Mesendoderm (in vitro differentiated cells): ENCODE measurements around the gene GMPPA.

Experiments used
- DNase-seq: peaks from one replicate; pipeline ENCODE4 v3.0.0; 2013
- H2AK5ac ChIP-seq: 2 replicates; pipeline ENCODE4 v1.6.1; 2013; ENCODE audit warnings: low read length, inconsistent platforms
- H2BK120ac ChIP-seq: 2 replicates; pipeline ENCODE4 v1.6.1; 2013; ENCODE audit warnings: low read depth, mild to moderate bottlenecking, low read length, moderate library complexity, mixed read lengths
- H2BK15ac ChIP-seq: replicated peaks from 2 replicates; pipeline ENCODE4 v1.6.1; 2013; ENCODE audit warnings: low read depth, mild to moderate bottlenecking, moderate library complexity
- H2BK5ac ChIP-seq: 2 replicates; pipeline ENCODE4 v1.6.1; 2013; ENCODE audit warnings: low read length, inconsistent platforms
- H3K18ac ChIP-seq: 2 replicates; pipeline ENCODE4 v1.6.1; 2013; ENCODE audit warnings: mild to moderate bottlenecking, low read length, mixed read lengths
- H3K23ac ChIP-seq: one replicate; pipeline ENCODE4 v1.6.1; 2013; ENCODE audit warnings: low read length
- H3K27ac ChIP-seq: 2 replicates; pipeline ENCODE4 v1.5.1; 2013; ENCODE audit warnings: low read depth, mild to moderate bottlenecking, inconsistent platforms, low read length, moderate library complexity
- H3K27me3 ChIP-seq: 2 replicates; pipeline ENCODE4 v1.6.1; 2013; ENCODE audit warnings: low read length, control low read depth, mild to moderate bottlenecking, inconsistent platforms; ENCODE audit not compliant: insufficient read depth, poor library complexity
- H3K36me3 ChIP-seq: 2 replicates; pipeline ENCODE4 v1.6.1; 2013; ENCODE audit warnings: low read length, inconsistent platforms; ENCODE audit not compliant: control insufficient read depth, insufficient read depth
- H3K4ac ChIP-seq: one replicate; pipeline ENCODE4 v1.6.1; 2013; ENCODE audit warnings: low read depth, mild to moderate bottlenecking, low read length, moderate library complexity
- H3K4me1 ChIP-seq: 2 replicates; pipeline ENCODE4 v1.6.1; 2013; ENCODE audit warnings: low read depth, low read length, inconsistent platforms; ENCODE audit not compliant: control insufficient read depth
- H3K4me2 ChIP-seq: 2 replicates; pipeline ENCODE4 v1.6.1; 2013; ENCODE audit warnings: low read length
- H3K4me3 ChIP-seq: 2 replicates; pipeline ENCODE4 v1.5.1; 2013; ENCODE audit warnings: mild to moderate bottlenecking, low read length
- H3K56ac ChIP-seq: one replicate; pipeline ENCODE4 v1.6.1; 2013; ENCODE audit warnings: low read length
- H3K79me1 ChIP-seq: 2 replicates; pipeline ENCODE4 v1.6.1; 2013; ENCODE audit warnings: low read length, inconsistent platforms
- H3K79me2 ChIP-seq: 2 replicates; pipeline ENCODE4 v1.6.1; 2013; ENCODE audit warnings: mild to moderate bottlenecking, low read length; ENCODE audit not compliant: control insufficient read depth, insufficient read depth
- H3K9ac ChIP-seq: 2 replicates; pipeline ENCODE4 v1.6.1; 2013; ENCODE audit warnings: low read length, inconsistent platforms
- H4K5ac ChIP-seq: one replicate; pipeline ENCODE4 v1.6.1; 2013; ENCODE audit warnings: low read length
- H4K8ac ChIP-seq: one replicate; pipeline ENCODE4 v1.6.1; 2013; ENCODE audit warnings: low read depth, mild to moderate bottlenecking, control low read depth, low read length, moderate library complexity
- WGBS: extraction: QIAGEN DNeasy Blood & Tissue Kit; methylation state at CpG from one replicate; pipeline ENCODE4 v1.1.7; 2013; ENCODE audit warnings: low lambda C conversion rate, missing lambda C conversion rate; ENCODE audit not compliant: insufficient coverage; ENCODE audit errors: extremely low coverage; 5-methylcytosine and 5-hydroxymethylcytosine counted together

GMPPA gene

GRCh38 chr2:219455581-219455980 is 43.1 kb upstream of the GMPPA start:
- H3K79me2 ChIP-seq: no peaks in the 10 kb centered on the region
- no peak overlapping the region for H2AK5ac ChIP-seq
- H3K79me1 ChIP-seq: no peaks in the 10 kb centered on the region
- H3K4ac ChIP-seq: no peak overlapping the region
- DNase-seq: no peak
- H3K9ac ChIP-seq: no peak overlapping the region
- H2BK15ac ChIP-seq: no peak overlapping the region
- no peak overlapping the region for H3K56ac ChIP-seq
- no peak overlapping the region for H3K4me2 ChIP-seq
- H4K8ac ChIP-seq: no peak overlapping the region
- no peak overlapping the region for H3K4me3 ChIP-seq
- no peak overlapping the region for H2BK5ac ChIP-seq
- H2BK120ac ChIP-seq: no peak overlapping the region
- H4K5ac ChIP-seq: no peak overlapping the region
- H3K23ac ChIP-seq: no peak overlapping the region
- peaks cover 16% of the 10 kb centered on the region for H3K4me1 ChIP-seq
- H3K36me3 ChIP-seq: no peaks in the 10 kb centered on the region
- H3K27ac ChIP-seq: no peak overlapping the region
- H3K27me3 ChIP-seq: no peaks in the 10 kb centered on the region
- no CpG with 5 or more reads among the region's 6 CpGs for WGBS
- no peak overlapping the region for H3K18ac ChIP-seq

GRCh38 chr2:219457784-219458369 is 40.8 kb upstream of the GMPPA start:
- Histone ChIP-seq H3K27ac (no peak overlapping the region), H3K4me2 (no peak overlapping the region), H2AK5ac (no peak overlapping the region), H3K79me1 (no peaks in the 10 kb centered on the region), H3K4me1 (peaks cover 24% of the 10 kb centered on the region), H3K56ac (no peak overlapping the region), H3K18ac (no peak overlapping the region), H3K4me3 (no peak overlapping the region), H3K4ac (no peak overlapping the region), H3K27me3 (no peaks in the 10 kb centered on the region), H4K5ac (no peak overlapping the region), H2BK15ac (no peak overlapping the region), H3K9ac (no peak overlapping the region), H2BK120ac (no peak overlapping the region), H3K23ac (no peak overlapping the region), H3K36me3 (no peaks in the 10 kb centered on the region), H4K8ac (no peak overlapping the region), H2BK5ac (no peak overlapping the region), H3K79me2 (no peaks in the 10 kb centered on the region)
- WGBS: no CpG with 5 or more reads among the region's 5 CpGs
- DNase-seq: peak; percentile 56

GRCh38 chr2:219458996-219459395 is 39.7 kb upstream of the GMPPA start:
- WGBS: no CpG with 5 or more reads among the region's 8 CpGs
- Histone ChIP-seq H3K79me1 (no peaks in the 10 kb centered on the region), H3K4me1 (peaks cover 17% of the 10 kb centered on the region), H2AK5ac (no peak overlapping the region), H3K56ac (no peak overlapping the region), H4K5ac (no peak overlapping the region), H3K9ac (no peak overlapping the region), H3K4ac (no peak overlapping the region), H3K4me2 (no peak overlapping the region), H3K4me3 (no peak overlapping the region), H2BK5ac (no peak overlapping the region), H3K27ac (no peak overlapping the region), H2BK15ac (no peak overlapping the region), H2BK120ac (no peak overlapping the region), H3K36me3 (no peaks in the 10 kb centered on the region), H4K8ac (no peak overlapping the region), H3K18ac (no peak overlapping the region), H3K79me2 (no peaks in the 10 kb centered on the region), H3K23ac (no peak overlapping the region), H3K27me3 (no peaks in the 10 kb centered on the region)
- DNase-seq: no peak

DNA sequence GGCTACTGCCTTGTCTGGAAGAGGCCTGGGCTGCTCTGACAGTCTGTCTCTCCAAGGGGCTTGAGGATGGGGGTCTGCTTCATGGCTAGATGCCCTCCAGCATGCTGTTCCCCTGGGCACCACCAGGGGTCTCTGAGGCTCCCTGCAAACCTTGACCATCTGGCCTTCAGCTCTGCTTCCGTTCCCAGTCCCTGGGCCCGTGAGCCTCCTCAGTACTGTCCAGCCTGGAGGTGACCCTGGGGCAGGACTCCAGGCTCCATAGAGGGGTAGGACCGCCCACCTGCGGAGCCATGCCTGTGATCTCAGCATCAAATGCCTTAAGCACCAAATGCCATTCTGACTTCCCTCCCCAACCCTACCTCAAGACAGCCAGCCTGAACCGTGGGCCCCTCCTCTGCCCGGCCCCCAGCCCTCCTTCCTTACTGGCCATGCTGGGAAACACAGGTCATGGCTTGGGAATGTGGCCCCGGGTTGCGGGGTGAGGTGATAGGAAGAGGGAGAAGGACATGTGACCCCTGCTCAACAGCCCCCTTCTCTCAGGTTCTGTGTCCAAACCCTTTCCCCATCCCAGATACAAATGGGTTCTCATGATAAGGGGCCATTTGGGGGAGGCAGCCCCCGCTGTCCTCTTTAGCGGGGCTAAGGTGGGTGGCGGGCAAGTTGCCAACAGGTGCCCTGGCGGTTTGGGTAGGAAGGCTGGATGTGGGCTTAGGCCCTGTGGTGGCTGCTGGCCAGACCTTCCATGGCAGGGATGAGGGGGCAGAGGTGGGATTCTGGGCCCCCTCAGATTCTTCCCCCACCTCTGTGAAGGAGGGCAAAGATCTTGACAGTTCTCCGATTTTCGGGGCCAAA is 39.0 kb upstream of the GMPPA start:
- Histone ChIP-seq H3K4me2 (no peak overlapping the region), H3K18ac (no peak overlapping the region), H2BK120ac (no peak overlapping the region), H2BK15ac (no peak overlapping the region), H3K4ac (no peak overlapping the region), H3K27ac (no peak overlapping the region), H2BK5ac (no peak overlapping the region), H3K27me3 (no peaks in the 10 kb centered on the region), H3K79me2 (no peaks in the 10 kb centered on the region), H3K23ac (no peak overlapping the region), H2AK5ac (no peak overlapping the region), H4K5ac (no peak overlapping the region), H4K8ac (no peak overlapping the region), H3K4me1 (peaks cover 17% of the 10 kb centered on the region), H3K4me3 (no peak overlapping the region), H3K56ac (peak overlapping the region; percentile 83), H3K79me1 (no peaks in the 10 kb centered on the region), H3K9ac (peak overlapping the region; percentile 46), H3K36me3 (no peaks in the 10 kb centered on the region)
- WGBS: no CpG with 5 or more reads among the region's 14 CpGs
- peak; percentile 89 for DNase-seq

DNA sequence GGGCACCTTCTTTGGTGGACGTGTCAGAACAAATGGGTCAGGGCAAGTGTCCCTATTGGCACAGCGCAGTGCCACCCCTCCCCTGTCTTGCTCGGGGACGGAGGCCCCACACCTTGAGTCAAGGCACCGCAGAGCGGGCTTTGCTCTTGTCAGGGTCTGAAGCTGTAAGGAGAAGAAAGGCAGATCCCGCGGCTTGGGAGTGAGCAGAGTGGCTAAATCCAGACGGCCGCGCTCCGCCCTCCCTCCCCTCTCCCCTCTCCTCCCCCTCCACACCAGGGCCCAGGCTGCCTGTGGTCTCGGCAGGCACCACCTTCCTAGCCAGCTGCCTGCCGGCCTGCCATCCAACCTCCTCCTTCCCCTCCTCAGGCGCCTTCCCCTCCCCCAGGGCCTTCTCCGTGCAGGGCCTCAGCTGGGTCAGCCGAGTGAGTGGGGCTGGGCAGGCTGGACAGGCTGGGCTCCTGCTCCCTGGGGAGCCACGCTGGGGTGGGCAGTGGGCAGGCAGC is 38.2 kb upstream of the GMPPA start:
- no peak overlapping the region for H3K4me3 ChIP-seq

More for the DNA sequence above, 38.2 kb upstream of the GMPPA start:
- Histone ChIP-seq H4K8ac (no peak overlapping the region), H2BK5ac (peak overlapping the region; percentile 73), H3K4ac (no peak overlapping the region), H3K18ac (peak overlapping the region; percentile 31), H3K36me3 (no peaks in the 10 kb centered on the region), H3K56ac (peak overlapping the region; percentile 83), H2AK5ac (no peak overlapping the region), H2BK120ac (no peak overlapping the region), H3K4me1 (peaks cover 17% of the 10 kb centered on the region), H3K4me2 (peak overlapping the region; percentile 29), H2BK15ac (no peak overlapping the region), H3K23ac (no peak overlapping the region), H3K79me2 (no peaks in the 10 kb centered on the region), H4K5ac (no peak overlapping the region), H3K27ac (peak overlapping the region; percentile 45), H3K9ac (peak overlapping the region; percentile 46), H3K27me3 (no peaks in the 10 kb centered on the region), H3K79me1 (no peaks in the 10 kb centered on the region)
- WGBS: no CpG with 5 or more reads among the region's 18 CpGs
- peak; percentile 92 for DNase-seq
